ENCODE measurements around the gene POLR1B.
"Not testable (repeated sequence)": the region's sequence is repeated elsewhere in the genome, so short reads cannot be mapped to it uniquely, and the experiment has no call there.

DNA sequence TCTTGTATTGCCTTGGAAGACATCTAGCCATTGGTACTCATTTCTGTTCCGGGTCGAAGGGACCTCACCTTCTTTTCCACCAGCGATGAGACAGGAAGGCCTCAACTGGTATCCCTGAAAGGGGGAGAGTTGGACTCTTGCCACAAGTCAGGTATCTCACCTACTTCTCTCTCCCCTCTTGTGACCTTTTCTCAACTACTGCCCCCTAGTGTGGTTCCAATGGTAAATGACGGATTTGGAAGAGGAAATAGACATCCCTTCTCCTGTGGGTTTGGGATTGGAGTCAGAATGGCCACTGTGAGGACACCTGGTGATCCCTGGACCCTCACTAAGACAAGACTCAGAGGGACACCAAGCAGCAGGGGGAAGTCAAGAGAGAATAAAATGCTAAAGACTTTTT is 46.4 kb upstream of the POLR1B start:
- TF ChIP-seq POLR2A (IDR thresholded peaks at IDR 0.05; ENCODE audit: low read length); GATA1 (IDR thresholded peaks at IDR 0.05; ENCODE audit: low read depth, low read length): not testable (repeated sequence)

Data from erythroblast (primary cell).